Stimulated activated CD4-positive, alpha-beta T cell treated with anti-CD3 and anti-CD28 coated beads, TNF-alpha, amount 100 ng/mL, for 1 hour (primary cell): ENCODE results near the gene FAT2.

Experiments used
- DNase-seq, 3 donors: peaks; one replicate each; pipeline ENCODE4 v3.0.0-alpha.2; 2020; ENCODE audit warnings: low read depth in 3 of 3, low spot score in 1 of 3

Gene FAT2, protein sequence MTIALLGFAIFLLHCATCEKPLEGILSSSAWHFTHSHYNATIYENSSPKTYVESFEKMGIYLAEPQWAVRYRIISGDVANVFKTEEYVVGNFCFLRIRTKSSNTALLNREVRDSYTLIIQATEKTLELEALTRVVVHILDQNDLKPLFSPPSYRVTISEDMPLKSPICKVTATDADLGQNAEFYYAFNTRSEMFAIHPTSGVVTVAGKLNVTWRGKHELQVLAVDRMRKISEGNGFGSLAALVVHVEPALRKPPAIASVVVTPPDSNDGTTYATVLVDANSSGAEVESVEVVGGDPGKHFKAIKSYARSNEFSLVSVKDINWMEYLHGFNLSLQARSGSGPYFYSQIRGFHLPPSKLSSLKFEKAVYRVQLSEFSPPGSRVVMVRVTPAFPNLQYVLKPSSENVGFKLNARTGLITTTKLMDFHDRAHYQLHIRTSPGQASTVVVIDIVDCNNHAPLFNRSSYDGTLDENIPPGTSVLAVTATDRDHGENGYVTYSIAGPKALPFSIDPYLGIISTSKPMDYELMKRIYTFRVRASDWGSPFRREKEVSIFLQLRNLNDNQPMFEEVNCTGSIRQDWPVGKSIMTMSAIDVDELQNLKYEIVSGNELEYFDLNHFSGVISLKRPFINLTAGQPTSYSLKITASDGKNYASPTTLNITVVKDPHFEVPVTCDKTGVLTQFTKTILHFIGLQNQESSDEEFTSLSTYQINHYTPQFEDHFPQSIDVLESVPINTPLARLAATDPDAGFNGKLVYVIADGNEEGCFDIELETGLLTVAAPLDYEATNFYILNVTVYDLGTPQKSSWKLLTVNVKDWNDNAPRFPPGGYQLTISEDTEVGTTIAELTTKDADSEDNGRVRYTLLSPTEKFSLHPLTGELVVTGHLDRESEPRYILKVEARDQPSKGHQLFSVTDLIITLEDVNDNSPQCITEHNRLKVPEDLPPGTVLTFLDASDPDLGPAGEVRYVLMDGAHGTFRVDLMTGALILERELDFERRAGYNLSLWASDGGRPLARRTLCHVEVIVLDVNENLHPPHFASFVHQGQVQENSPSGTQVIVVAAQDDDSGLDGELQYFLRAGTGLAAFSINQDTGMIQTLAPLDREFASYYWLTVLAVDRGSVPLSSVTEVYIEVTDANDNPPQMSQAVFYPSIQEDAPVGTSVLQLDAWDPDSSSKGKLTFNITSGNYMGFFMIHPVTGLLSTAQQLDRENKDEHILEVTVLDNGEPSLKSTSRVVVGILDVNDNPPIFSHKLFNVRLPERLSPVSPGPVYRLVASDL (N-terminal part only)

DNA sequence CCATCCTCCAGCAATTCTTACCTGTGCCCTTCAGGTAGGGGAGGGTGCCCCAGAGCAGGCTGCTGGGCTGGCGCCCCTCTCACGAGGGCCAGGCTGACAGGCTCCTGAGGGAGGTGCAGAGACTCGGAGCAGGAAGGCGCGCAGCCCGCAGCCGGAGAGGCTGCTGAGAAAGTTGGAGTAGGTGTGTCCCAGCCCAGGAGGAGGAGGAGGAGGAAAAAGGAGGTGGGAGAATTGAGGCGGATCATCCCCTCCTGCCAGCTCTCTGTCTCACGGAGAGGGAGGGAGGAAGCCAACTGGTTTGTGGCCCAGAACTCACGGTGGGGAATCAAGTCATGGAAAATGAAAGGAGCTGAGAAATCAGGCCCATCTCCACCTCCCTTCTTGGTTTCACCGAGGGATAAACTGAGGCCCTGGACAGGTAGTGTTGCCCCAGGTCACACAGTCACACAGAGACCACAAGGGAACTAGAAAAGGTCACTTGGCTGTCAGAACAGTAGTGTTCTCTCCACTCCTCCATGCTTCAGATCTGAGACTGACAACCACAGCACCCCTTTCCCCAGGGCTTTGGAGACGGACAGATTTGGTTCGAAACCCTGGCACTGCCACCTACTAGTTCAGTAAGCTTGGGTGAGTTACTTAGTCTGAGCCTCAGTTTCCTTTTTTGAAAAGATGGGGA, at the start of gene FAT2:
Gene FAT2 (minus strand): TSS at position 188 of the 676 bp plus-strand sequence. CDS start 22,400 bp downstream, outside the sequence.
- DNase-seq, result no peak

DNA sequence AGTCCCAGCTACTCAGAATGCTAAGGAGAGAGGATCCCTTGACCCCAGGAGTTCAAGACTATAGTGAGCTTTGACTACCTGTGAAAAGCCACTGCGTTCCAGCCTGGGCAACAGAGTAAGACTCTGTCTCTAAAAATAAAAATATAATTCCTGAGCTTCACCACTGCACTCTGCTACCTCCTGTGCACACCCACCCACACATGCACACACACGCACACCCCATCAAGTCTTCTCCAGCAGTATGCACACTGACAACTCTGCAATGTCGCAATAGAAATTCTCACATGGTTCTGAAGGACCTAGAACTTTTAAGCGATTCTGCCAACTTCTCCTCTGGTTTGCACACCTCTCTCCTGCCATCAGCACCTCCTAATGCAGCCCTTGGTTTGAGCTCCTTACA, 47.5 kb upstream of the FAT2 start:
- DNase-seq, result no peak

DNA sequence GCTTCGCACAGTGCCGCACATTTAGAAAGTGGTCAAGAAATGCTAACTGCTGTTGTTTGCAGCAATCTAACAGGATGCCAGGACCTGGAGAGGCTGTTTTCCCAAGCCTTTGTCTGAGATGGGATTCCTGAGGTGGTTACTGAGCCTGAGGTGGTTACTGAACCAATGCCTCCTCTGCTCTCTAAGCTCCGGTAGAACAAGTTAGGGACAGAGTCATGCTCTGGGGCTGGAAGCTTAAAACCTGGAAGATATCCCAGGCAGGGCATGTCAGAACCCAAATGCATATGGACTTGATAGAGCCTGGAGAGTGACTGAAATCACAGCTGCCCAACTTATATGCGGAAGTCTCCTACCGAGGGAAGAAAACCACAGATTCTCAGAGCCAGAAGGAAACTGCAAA, 46.5 kb upstream of the FAT2 start:
- DNase-seq, result no peak

DNA sequence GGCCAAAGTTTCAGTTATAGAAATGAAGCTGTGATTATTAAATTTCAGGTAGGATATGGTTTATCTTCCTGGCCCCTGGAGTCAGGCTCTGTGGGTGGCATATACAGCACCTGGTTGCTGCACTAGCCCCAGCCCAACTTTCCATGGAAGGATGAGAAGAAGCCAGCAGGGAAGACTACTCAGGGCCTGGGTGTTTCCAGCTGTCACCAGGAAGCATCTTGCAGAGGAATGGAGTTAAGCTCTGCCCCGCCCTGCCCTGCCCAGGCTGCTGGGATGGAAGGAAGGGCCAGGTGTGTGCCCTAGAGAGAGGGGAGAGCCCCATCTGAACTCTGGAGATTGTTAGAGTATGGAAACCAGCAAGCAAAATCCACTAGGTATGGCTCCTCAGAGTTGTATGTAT, 42.8 kb upstream of the FAT2 start:
- DNase-seq, result no peak

DNA sequence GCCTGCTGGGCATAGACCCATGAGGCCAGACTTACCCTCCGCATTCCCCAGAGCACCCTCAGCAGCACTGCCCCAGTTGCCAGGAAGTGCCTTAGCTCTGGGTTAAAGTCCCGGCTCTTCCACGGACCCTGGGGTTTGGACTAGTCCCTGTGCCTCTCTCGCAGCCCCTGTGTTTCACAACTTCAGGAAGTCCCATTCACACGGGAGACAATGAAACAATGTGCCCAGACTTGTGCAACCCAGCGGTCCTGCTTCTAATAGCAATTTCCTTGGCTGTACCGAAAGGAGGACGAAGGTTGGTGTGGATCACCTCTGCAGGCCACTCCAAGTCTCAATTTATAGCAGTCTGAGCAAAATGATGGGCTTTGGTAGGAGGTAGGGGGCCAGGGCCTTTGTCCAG, 41.8 kb upstream of the FAT2 start:
- no peak for DNase-seq

DNA sequence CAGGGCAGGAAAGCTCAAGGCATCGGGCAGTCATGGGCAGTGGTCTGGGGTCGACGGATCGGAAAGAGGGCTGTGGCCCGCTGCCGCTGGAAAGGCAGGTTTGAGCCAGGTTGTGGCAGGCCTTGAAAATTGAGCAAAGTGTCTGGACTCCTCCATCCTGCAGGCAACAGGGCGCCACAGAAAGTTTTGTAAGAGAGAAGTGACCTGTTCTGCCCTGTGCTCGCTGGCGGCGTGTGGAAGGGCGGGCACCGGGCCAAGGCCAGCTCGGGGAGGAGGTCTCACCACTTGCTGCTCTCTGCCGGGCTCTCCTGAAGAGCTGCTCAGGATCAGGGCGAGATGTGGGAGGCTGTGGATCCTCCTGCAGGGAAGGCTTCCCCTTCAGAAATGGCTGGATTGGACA, 41.4 kb upstream of the FAT2 start:
- no peak for DNase-seq

DNA sequence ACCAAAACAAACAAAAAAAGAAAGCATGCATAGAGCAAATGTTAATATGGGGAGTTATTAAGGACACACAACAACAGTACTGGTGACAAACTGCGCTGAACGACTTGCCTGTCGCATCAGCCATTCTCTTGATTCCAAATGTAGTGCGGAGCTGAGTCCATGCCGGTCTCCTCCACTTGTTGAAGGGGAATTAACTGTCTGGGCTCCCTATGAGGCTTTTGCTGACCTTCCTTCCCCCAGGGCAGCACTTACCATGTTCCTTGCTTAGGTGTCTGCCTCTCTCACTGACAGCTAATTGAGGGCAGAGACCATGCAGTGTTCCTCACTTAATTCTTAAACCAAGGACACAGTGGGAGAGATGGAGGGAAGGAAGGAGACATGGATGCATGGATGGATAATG, 40.8 kb upstream of the FAT2 start:
- DNase-seq, result no peak

DNA sequence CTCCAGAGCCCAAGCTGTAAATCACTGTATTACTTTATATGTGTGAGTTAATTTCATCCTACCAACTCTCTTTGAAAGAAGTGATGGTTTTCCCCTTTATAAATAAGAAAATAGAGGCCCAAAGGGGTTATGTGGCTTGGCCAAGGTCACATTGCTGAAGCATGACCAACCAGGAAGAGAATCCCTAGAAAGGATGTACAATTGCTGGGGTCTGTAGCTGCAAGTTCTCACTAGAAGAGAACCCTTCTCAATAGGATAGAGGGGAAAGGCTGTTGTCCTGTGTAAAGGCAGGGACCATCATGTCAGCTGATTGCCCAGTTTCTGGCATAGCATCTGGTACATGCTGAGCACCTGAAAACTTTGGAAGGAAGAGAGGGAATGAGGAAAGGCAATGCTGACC, 39.0 kb upstream of the FAT2 start:
- DNase-seq, result no peak

DNA sequence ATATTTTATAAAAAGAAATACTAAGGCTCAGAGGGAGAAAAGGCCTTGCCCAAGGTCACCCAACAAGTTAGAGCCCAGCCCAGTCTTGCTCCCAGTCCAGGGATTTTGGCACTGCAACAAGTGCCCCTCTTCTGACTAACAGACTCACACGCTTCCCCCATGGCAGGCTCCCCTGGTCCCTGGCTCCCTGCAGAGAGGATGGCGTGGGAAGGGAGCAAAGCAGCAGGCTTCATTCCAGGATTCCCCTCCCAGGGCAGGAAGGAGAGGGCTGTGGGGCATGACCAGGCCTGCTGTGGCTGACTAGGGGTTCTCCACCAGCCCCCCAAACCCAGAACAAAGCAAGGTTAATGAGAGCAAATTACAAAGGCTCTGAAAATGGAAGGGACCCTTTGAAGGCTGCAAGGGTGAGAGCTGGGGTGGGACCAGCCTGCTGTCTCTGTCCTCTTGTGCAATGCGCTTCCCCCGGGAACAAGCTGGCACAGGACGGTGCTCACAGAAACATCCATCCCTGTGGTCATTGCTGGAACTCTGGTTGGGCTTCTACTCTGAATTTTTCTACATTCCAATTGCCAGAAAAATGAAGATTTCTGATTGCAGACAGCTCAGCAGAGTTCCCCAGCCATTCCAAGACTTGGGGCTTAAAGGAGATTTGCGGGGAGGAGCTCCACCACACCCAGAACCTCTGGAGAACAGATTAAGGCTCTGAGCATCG, 37.1 kb upstream of the FAT2 start:
- DNase-seq, result no peak

DNA sequence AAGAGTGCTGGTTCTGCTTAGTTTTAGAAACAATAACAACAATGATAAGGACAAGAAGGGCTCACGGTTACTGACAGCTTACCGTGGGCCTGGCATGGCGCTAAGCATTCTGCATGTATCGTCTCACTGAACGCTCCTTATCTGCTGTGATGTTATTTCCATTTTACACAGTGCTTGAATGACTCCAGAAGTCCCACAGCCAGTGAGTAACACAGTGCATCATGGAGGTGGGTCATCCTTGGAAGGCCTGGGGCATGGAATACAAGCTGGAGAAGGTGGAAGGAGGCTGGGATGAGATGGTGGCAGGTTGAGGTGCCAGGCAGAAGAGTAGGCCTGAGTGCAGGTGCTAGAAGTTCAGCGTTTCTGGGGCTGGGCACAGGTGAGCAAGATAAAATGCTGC, 36.5 kb upstream of the FAT2 start:
- DNase-seq, result no peak

DNA sequence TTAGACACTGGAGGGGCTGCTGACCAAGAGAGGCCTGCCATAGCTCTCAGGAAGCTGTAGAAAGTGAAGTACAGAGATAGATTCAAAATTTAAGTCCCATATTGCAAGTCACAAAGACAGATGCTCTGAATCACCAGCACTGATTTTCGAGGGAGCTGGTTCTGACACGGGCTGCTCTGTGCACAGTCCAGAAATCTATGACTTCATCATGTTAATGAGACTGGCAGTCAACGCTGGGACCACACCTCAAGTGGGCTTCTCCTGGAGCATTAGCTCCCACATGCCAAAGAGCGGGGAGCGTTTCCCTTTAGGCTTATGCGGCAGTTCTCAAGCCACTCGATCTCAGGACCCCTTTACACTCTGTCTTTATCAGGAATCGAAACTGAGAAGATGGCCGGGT, 34.2 kb upstream of the FAT2 start:
- DNase-seq, result no peak

DNA sequence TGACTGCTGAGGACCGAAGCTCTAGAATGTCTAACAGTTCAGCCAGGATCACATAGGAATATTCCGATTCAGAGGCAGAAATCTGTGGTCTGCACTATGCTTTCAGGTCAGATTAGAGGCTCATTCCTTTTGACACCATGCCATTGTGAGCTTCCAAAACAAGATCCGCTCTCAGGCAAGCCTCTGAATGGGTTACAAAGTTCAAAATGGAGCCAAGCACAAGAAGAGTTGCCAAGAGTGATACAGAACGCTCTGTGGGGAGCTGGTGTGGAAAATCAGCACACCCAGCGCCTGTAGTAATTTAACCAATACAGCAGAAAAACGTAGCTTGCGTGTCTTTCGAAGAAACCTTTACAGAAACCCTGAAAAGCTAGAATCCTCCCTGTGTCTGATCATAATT, 33.3 kb upstream of the FAT2 start:
- no peak for DNase-seq

DNA sequence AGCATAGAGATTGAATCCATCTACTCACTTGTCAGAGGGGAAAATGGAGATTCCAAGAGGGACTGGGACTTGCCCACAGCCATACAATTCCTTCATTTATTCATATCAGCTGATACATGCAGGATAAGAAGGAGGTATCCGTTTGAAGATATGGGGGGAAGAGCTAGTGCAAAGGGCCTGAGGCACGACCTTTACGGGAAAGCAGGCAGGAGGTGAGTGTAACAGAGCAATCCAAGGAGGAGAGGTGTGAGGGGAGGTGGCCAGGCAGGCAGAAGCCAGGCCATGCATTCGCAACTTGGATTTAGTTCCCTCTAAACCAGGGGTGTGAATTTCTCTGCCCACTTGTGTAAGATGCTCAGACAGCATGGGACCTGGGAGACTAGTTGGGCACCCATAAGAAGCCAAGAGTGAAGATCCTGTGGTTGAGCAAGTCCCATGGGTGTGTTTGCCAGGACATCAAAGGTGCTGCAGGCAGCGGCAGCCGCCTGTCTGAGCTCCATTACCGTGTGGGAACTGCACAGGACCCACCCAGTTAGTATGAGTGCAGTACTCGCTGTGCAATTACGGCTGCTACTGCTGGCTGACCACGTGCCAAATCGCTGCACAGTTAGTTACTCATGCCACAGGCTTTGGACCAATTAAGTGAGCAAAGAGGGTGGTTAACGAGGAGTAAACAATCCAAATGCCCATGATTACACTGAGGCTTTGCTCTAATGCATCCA, 31.4 kb upstream of the FAT2 start:
- no peak for DNase-seq

DNA sequence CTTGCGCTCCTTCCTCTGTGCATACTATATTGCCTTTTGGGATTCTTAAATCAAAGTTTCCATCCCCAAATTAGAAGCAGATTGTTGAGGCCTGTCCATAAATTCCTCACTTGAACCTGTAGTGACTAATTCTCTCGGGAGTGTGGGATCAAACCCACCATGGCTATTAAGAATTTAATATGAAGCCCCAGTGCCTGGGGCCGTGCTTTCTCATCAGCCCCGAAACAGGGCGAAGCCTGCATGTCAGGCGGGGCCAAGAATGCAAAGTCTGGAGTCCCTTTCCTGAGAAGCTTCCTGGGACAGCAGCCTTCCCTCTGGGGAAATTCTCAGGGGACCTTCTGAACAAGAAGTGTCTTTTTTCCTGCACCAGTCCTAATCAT, 29.3 kb upstream of the FAT2 start:
- DNase-seq, result no peak

DNA sequence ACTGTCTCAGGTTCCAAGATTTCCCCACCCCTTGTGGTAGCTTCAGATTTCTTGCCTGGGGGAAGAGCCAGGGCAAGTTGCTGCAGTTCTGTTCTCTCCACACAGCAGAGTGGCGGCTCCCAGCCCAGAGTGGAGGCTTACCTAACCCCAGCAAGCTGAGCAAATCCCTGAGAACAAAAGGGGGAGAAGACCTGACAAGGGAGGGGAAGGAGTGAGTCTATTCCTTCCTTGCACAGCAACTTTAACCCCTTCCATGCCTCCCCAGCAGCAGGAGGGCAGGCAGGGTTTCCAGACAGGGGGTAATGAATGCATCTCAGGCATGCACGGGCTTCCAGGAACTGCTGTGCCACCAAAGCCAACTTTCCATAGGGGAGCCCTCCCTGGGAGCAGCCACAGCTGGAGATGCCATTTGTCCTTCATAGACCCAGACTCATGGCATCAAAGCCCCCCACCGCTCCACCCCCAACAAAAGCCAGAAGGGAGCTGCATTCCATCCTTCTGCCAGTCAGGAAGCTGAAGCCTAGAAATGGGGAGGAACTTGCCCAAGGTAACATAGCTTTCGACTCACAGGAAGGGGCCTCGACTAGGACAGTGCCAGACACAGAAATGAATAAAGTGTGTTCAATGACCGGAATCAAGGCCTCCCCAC, 28.8 kb upstream of the FAT2 start:
- no peak for DNase-seq

DNA sequence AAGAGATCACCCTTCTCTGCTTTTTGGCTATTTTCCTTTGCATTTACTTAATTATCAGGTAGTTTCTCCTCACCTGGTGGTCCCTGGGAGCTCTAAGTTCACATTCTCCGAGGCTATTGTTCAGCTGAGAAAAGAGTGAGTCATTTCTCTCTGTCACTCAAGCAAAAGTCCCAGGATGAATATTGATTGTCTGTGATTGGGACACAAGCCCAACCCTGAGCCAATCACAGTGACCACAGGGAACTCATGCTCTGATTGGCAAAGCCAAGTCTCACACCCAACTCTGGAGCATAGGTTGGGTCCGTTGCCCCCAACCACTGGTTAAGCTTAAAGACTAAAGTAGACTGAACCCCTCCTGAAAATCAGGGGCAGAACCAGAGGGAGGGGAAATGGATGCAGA, 27.8 kb upstream of the FAT2 start:
- DNase-seq, result no peak

DNA sequence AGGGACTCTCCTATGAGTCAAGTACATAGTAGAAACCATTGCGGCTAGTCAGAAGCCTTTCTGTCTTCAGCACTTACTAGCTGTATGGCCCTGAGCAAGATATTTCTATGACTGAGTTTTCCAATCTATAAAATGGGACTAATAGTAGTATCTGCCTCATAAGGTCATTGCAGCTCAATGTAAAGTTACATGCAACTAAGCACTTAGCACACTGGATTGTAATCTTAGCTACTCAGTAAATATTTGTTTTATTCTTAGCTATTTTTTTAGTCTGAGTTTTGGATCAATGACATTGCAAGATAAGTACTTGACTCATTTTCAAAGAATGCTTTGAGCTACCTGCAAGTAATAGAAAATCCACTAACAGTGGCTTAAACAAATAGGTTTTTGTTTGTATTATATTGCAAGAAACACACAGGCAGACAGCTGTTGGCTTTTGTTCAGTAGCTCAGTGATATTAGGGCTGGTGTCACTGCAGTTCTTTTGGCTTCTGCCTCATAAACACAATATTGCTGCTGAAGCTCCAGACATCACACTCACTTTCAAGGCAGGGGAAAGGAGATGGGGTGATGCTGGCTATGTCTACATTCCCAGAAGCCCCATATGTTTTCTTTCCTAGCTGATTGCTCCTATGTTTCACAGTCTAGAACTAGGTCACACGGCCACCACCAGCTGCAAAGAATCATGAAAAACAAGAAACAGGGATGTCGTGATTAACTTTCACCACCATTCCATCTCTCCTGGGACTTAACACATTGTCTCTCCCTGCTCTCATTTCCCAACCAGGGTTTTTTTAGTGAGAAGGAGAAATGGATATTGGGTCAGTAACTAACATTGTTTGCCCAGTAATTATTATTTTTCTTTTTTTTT, 26.9 kb upstream of the FAT2 start:
- DNase-seq, result no peak

DNA sequence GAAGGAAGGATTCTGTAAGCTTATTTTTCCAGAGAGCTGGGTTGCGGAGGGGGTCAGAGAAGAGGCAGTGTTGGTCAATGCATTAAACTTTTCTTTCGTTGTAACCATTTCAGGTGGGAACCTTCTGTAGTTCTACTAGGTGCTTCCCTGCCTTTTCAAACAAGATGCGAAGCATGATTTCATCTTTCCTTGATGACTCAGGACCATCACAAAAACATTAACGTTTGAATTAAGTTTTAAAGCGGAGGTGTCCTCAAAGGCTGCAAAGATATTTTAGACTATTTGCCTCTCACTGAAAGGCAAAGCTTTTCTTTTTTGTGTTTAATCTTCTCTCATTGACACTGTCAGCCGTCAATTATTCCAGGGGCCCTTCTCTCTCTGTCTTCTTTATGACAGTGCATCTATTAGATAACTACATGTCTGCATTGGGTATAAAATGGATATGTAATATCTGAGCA, 26.3 kb upstream of the FAT2 start:
- DNase-seq, result no peak
